HG03066 (cell line): ENCODE results near the gene CD84.
"Not testable (repeated sequence)": the region's sequence is repeated elsewhere in the genome, so short reads cannot be mapped to it uniquely, and the experiment has no call there.

ENCODE experiments used
- ATAC-seq: cut with Tn5 transposase; IDR thresholded peaks from one replicate; pipeline ENCODE4 v1.9.1; 2021; ENCODE audit warnings: low read depth; ENCODE audit not compliant: unreplicated experiment

CD84 gene

GRCh38 chr1:160544647-160545046, 34.6 kb downstream of the CD84 start:
- no peak for ATAC-seq

- ATAC-seq, result no peak
Measured at GRCh38 chr1:160542303-160542945, 36.9 kb downstream of the CD84 start.

- ATAC-seq, result no peak
Measured at GRCh38 chr1:160541622-160542302, 37.5 kb downstream of the CD84 start.

GRCh38 chr1:160540859-160541233, 38.5 kb downstream of the CD84 start:
- no peak for ATAC-seq

- peak; percentile 92 for ATAC-seq
Measured at GRCh38 chr1:160539990-160540858, 39.1 kb downstream of the CD84 start.

- no peak for ATAC-seq
Measured at GRCh38 chr1:160539684-160539989, 39.7 kb downstream of the CD84 start.

- no peak for ATAC-seq
Measured at GRCh38 chr1:160538985-160539651, 40.2 kb downstream of the CD84 start.

- no peak for ATAC-seq
Measured at GRCh38 chr1:160537714-160538665, 41.3 kb downstream of the CD84 start.

GRCh38 chr1:160534823-160535605, 44.3 kb downstream of the CD84 start:
- no peak for ATAC-seq

- not testable (repeated sequence) for ATAC-seq
Measured at GRCh38 chr1:160532557-160532813, 46.8 kb downstream of the CD84 start.

GRCh38 chr1:160531809-160532556, 47.3 kb downstream of the CD84 start:
- ATAC-seq, result not testable (repeated sequence)

GRCh38 chr1:160529401-160529952, 49.8 kb downstream of the CD84 start:
- not testable (repeated sequence) for ATAC-seq

GRCh38 chr1:160523789-160524188, 55.5 kb downstream of the CD84 start:
- ATAC-seq, result not testable (repeated sequence)

GRCh38 chr1:160522622-160523345, 56.5 kb downstream of the CD84 start, which contains the start of gene SLAMF6:
TSS of gene SLAMF6 (minus strand) at chr1:160523255. CDS start at chr1:160523192, 63 bp downstream.
- ATAC-seq, result no peak

GRCh38 chr1:160522136-160522535, 57.2 kb downstream of the CD84 start:
- ATAC-seq, result no peak

GRCh38 chr1:160521554-160521953, 57.7 kb downstream of the CD84 start:
- ATAC-seq, result no peak

GRCh38 chr1:160520999-160521398, 58.3 kb downstream of the CD84 start:
- peak; percentile 44 for ATAC-seq

GRCh38 chr1:160520582-160520981, 58.7 kb downstream of the CD84 start:
- no peak for ATAC-seq
